OCI-LY1 (cell line): ENCODE data around the gene CNTN6.

Source experiments
- H2AFZ ChIP-seq: fragments of 200-600 bp; sonication (generic), shearing (Covaris generic); 2 replicates; pipeline ENCODE4 v1.6.0; 2014; ENCODE audit warnings: antibody characterized with exemption, mild to moderate bottlenecking, low read length
- H3F3A ChIP-seq: fragments of 200-600 bp; sonication (generic), shearing (Covaris generic); 2 replicates; pipeline ENCODE4 v1.6.0; 2014; ENCODE audit warnings: mild to moderate bottlenecking, antibody characterized with exemption, low read length, moderate library complexity; ENCODE audit not compliant: insufficient read depth
- H3K27ac ChIP-seq: fragments of 200-600 bp; sonication (generic); 2 replicates; pipeline ENCODE4 v1.5.1; 2014; ENCODE audit warnings: low read length, mixed run types, mild to moderate bottlenecking, low read depth; ENCODE audit not compliant: poor library complexity, severe bottlenecking
- H3K27me3 ChIP-seq: fragments of 200-600 bp; sonication (generic); 2 replicates; pipeline ENCODE4 v1.6.0; 2014; ENCODE audit warnings: antibody characterized with exemption, mild to moderate bottlenecking, low read length, moderate library complexity; ENCODE audit not compliant: insufficient read depth
- H3K36me3 ChIP-seq: fragments of 200-600 bp; sonication (generic); 2 replicates; pipeline ENCODE4 v1.6.1; 2014; ENCODE audit warnings: mild to moderate bottlenecking, antibody characterized with exemption, low read length, moderate library complexity, mixed read lengths; ENCODE audit not compliant: insufficient read depth
- H3K4me1 ChIP-seq: fragments of 200-600 bp; sonication (generic); 2 replicates; pipeline ENCODE4 v1.5.1; 2014; ENCODE audit warnings: mild to moderate bottlenecking, low read length, moderate library complexity; ENCODE audit not compliant: insufficient read depth, severe bottlenecking
- H3K4me2 ChIP-seq: fragments of 200-600 bp; sonication (generic), shearing (Covaris generic); 2 replicates; pipeline ENCODE4 v1.6.1; 2014; ENCODE audit warnings: low read length
- H3K4me3 ChIP-seq: fragments of 200-600 bp; sonication (generic); 2 replicates; pipeline ENCODE4 v1.5.1; 2014; ENCODE audit warnings: low read length, low read depth, mild to moderate bottlenecking, mixed read lengths; ENCODE audit not compliant: poor library complexity, severe bottlenecking
- H3K79me2 ChIP-seq: fragments of 200-600 bp; shearing (Covaris generic); 2 replicates; pipeline ENCODE4 v1.6.1; 2016; ENCODE audit warnings: mixed run types, low read length, mixed read lengths; ENCODE audit not compliant: insufficient read depth
- H3K9ac ChIP-seq: fragments of 200-600 bp; sonication (generic), shearing (Covaris generic); 2 replicates; pipeline ENCODE4 v1.6.1; 2014; ENCODE audit warnings: mild to moderate bottlenecking, low read length, mixed read lengths
- H3K9me2 ChIP-seq: fragments of 200-600 bp; sonication (generic), shearing (Covaris generic); 2 replicates; pipeline ENCODE4 v1.6.1; 2014; ENCODE audit warnings: low read depth, mild to moderate bottlenecking, low read length, mixed read lengths
- H3K9me3 ChIP-seq: fragments of 200-600 bp; shearing (Covaris generic); 2 replicates; pipeline ENCODE4 v1.6.1; 2014; ENCODE audit warnings: low read length, mixed read lengths
- H4K20me1 ChIP-seq: fragments of 200-600 bp; sonication (generic), shearing (Covaris generic); 2 replicates; pipeline ENCODE4 v1.6.0; 2016; ENCODE audit warnings: mild to moderate bottlenecking, low read length; ENCODE audit not compliant: insufficient read depth
- CTCF ChIP-seq: fragments of 200-600 bp; sonication (generic), shearing (Covaris generic); IDR thresholded peaks from 2 replicates; pipeline ENCODE4 v1.5.1; 2017; ENCODE audit warnings: mild to moderate bottlenecking, antibody characterized with exemption, low read length, moderate library complexity, mixed read lengths
- EZH2 ChIP-seq: fragments of 200-600 bp; sonication (generic), shearing (Covaris generic); IDR thresholded peaks from 2 replicates; pipeline ENCODE4 v1.8.0; 2017; ENCODE audit warnings: borderline replicate concordance, mixed run types, mild to moderate bottlenecking, antibody characterized with exemption, low read length, moderate library complexity, mixed read lengths

Gene CNTN6

DNA sequence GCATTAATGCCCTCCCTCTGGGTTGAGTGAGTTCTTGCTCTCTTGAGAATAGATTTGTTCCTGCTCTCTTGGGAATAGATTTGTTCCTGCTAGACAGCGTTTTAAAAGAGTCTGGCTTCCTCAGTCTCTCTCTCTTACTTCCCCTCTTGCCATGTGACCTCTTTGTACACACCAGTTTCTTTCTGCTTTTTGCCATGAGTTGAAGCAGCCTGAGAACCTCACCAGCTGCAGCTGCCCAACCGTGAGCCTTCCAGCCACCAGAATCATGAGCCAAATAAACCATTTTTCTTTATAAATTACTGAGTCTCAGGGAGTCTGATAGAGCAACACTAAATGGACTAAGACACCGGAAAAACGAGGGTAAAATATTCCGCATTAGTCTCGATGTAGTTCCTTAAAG lies 253.6 kb downstream of the CNTN6 start:
- no peak overlapping the region for H3K27ac ChIP-seq
- H3K9me3 ChIP-seq, result no peaks in the 10 kb centered on the region
- no peak overlapping the region for H3K4me3 ChIP-seq
- no peak overlapping the region for H3K4me2 ChIP-seq
- H4K20me1 ChIP-seq, result no peaks in the 10 kb centered on the region
- no peaks in the 10 kb centered on the region for H3K79me2 ChIP-seq
- H2AFZ ChIP-seq, result no peak overlapping the region
- no peaks in the 10 kb centered on the region for H3K4me1 ChIP-seq
- H3K9ac ChIP-seq, result no peak overlapping the region
- H3F3A ChIP-seq, result no peaks in the 10 kb centered on the region
- no peaks in the 10 kb centered on the region for H3K36me3 ChIP-seq
- TF ChIP-seq CTCF, result no peak
- no peak for TF ChIP-seq EZH2
- H3K9me2 ChIP-seq, result no peaks in the 10 kb centered on the region
- H3K27me3 ChIP-seq, result no peaks in the 10 kb centered on the region

- H4K20me1 ChIP-seq, result no peaks in the 10 kb centered on the region
- no peaks in the 10 kb centered on the region for H3K9me3 ChIP-seq
- H2AFZ ChIP-seq, result no peak overlapping the region
- no peak overlapping the region for H3K9ac ChIP-seq
- no peaks in the 10 kb centered on the region for H3K36me3 ChIP-seq
- no peaks in the 10 kb centered on the region for H3F3A ChIP-seq
- no peak overlapping the region for H3K27ac ChIP-seq
- H3K4me1 ChIP-seq, result no peaks in the 10 kb centered on the region
- no peak for TF ChIP-seq EZH2
- no peak; the same call in 1 of the 2 replicates for TF ChIP-seq CTCF
- H3K4me2 ChIP-seq, result no peak overlapping the region
- H3K79me2 ChIP-seq, result no peaks in the 10 kb centered on the region
- H3K27me3 ChIP-seq, result no peaks in the 10 kb centered on the region
- H3K9me2 ChIP-seq, result no peaks in the 10 kb centered on the region
- no peak overlapping the region for H3K4me3 ChIP-seq
Measured at GRCh38 chr3:1348547-1348946, 255.7 kb downstream of the CNTN6 start.

DNA sequence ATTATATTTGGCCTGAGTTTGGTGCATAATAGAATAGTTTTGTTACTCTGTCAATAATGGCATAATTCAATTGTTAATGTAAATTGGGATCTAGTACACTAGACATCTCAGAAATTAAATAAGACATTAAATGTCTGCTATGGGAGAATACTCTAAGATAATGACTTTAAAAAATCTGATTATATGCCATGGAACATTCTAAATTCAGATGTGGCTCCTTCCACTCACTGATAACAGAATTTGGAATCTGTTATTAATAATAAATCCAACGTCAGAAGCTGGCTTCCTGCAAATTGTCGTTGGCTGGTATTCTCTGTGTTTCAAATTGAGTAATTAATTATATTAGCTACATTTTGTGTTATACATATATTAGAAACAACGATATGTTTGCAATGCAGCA lies 258.1 kb downstream of the CNTN6 start:
- H3K4me2 ChIP-seq, result no peak overlapping the region
- no peak overlapping the region for H3K9ac ChIP-seq
- H3K9me2 ChIP-seq, result no peaks in the 10 kb centered on the region
- H3K9me3 ChIP-seq, result no peaks in the 10 kb centered on the region
- no peaks in the 10 kb centered on the region for H3K36me3 ChIP-seq
- H2AFZ ChIP-seq, result no peak overlapping the region
- no peaks in the 10 kb centered on the region for H3K27me3 ChIP-seq
- H3F3A ChIP-seq, result no peaks in the 10 kb centered on the region
- TF ChIP-seq CTCF (no peak), EZH2 (no peak)
- no peaks in the 10 kb centered on the region for H4K20me1 ChIP-seq
- no peak overlapping the region for H3K27ac ChIP-seq
- no peak overlapping the region for H3K4me3 ChIP-seq
- H3K4me1 ChIP-seq, result no peaks in the 10 kb centered on the region
- H3K79me2 ChIP-seq, result no peaks in the 10 kb centered on the region
